T-helper 17 cell (primary cell): Measurements from ENCODE around the gene SH3RF2. TPM values are rescaled to one million over a fixed set of nuclear protein-coding genes. Genes with fewer than 3 reads are reported as not detected.

Experiments used
- total RNA-seq, 4 donors: library from RNA in 2 of 4; stranded (reverse) in 2 of 4; gene quantifications; one replicate each; pipeline ENCODE4 v1.2.3 and lab custom pipeline; 2022 to 2026

The SH3RF2 gene
- total RNA-seq, 2 donors from 2014 or later = 0.60 TPM; not detected in 1

Other genes with a start within 250 kb of the SH3RF2 start
- 1 to 10 TPM; 1.2 to 3.0 TPM for gene PRELID2, start 101.2 kb upstream of the SH3RF2 start, total RNA-seq
- gene GRXCR2, start 63.6 kb upstream of the SH3RF2 start, total RNA-seq = not detected
- gene PLAC8L1, start 169.0 kb downstream of the SH3RF2 start, total RNA-seq = under 1 TPM in 1 of 2 donors, not detected in 1; 0.94 TPM
- gene LARS1, start 246.1 kb downstream of the SH3RF2 start, total RNA-seq = 10 to 100 TPM; 59.3 to 71.0 TPM